Muscle of leg (tissue), 11 donors: ENCODE data around the gene SENP7. TPM values are rescaled to one million over a fixed set of nuclear protein-coding genes. Genes with fewer than 3 reads are reported as not detected.
"Not testable (repeated sequence)": the region's sequence is repeated elsewhere in the genome, so short reads cannot be mapped to it uniquely, and the experiment has no call there.

Experiments
- DNase-seq: peaks from one replicate; pipeline ENCODE4 v3.0.0; 2013
- H3K27ac ChIP-seq: one replicate; pipeline ENCODE4 v1.5.1; 2013; ENCODE audit warnings: mild to moderate bottlenecking, low read length, control low read depth
- H3K27me3 ChIP-seq: one replicate; pipeline ENCODE4 v1.6.1; 2013; ENCODE audit warnings: low read length; ENCODE audit not compliant: control insufficient read depth, insufficient read depth
- H3K36me3 ChIP-seq: one replicate; pipeline ENCODE4 v1.6.1; 2013; ENCODE audit warnings: low read length; ENCODE audit not compliant: control insufficient read depth, insufficient read depth
- H3K4me1 ChIP-seq: one replicate; pipeline ENCODE4 v1.6.1; 2013; ENCODE audit warnings: low read length; ENCODE audit not compliant: control insufficient read depth, insufficient read depth
- H3K4me3 ChIP-seq: one replicate; pipeline ENCODE4 v1.5.1; 2013; ENCODE audit warnings: low read length, control low read depth
- H3K9me3 ChIP-seq: replicated peaks from 2 replicates; pipeline ENCODE4 v1.6.1; 2013; ENCODE audit warnings: low read depth, low read length; ENCODE audit not compliant: control insufficient read depth
- WGBS: methylation state at CpG from one replicate; pipeline ENCODE4 v1.1.5; 2013; ENCODE audit warnings: missing lambda C conversion rate; ENCODE audit not compliant: insufficient coverage; 5-methylcytosine and 5-hydroxymethylcytosine counted together
- polyA plus RNA-seq, 8 donors: library from polyadenylated mRNA; unstranded; fragments of 120-200 nt; gene quantifications; one replicate each; pipeline versions ENCODE4 v1.2.1 to v1.2.3, GENCODE V29; 2013; ENCODE audit warnings: inconsistent platforms in 1 of 8, low replicate concordance in 1 of 8; ENCODE audit not compliant: insufficient read length in 8 of 8, insufficient read depth in 1 of 8
- total RNA-seq: library from RNA; stranded (reverse); fragments of 120-200 nt; gene quantifications from one replicate; pipeline ENCODE4 v1.2.4, GENCODE V29; 2013

SENP7 gene
- total and polyA plus RNA-seq, 9 donors: 24.3 to 44.6 (median 31.0) TPM

DNA sequence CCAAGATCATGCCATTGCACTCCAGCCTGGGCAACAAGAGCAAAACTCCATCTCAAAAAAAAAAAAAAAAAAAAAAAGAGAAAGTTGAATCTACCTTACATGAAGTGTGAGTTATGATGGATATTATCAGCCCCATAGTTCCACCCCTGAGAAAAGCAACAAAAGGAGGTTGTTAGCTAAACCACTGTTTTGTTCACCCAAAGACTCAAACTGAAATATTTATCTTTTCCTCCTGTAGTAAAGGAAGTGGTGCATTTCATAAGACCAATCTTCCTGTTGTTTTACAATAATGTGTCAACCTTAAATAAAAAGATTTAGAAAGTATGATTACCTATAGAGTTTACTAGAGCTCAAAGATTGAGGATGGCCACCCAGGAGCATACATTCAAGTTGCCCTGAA lies 29.9 kb upstream of the SENP7 start:
- no peaks in the 10 kb centered on the region for H3K9me3 ChIP-seq
- H3K4me3 ChIP-seq: no peak overlapping the region
- H3K27me3 ChIP-seq: no peaks in the 10 kb centered on the region
- H3K36me3 ChIP-seq: no peaks in the 10 kb centered on the region
- H3K27ac ChIP-seq: no peak overlapping the region
- H3K4me1 ChIP-seq: no peaks in the 10 kb centered on the region
- no peak for DNase-seq

DNA sequence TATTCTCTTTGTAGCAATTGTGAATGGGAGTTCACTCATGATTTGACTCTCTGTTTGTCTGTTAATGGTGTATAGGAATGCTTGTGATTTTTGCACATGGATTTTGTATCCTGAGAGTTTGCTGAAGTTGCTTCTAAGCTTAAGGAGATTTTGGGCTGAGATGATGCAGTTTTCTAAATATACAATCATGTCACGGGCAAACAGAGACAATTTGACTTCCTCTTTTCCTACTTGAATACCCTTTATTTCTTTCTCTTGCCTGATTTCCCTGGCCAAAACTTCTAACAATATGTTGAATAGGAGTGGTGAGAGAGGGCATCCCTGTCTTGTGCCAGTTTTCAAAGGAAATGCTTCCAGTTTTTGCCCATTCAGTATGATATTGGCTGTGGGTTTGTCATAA lies 23.9 kb upstream of the SENP7 start:
- H3K4me1 ChIP-seq, H3K4me3 ChIP-seq, H3K36me3 ChIP-seq, DNase-seq, H3K27ac ChIP-seq, H3K9me3 ChIP-seq, H3K27me3 ChIP-seq: not testable (repeated sequence)
- WGBS: no CpG with 5 or more reads among the region's 1 CpG

DNA sequence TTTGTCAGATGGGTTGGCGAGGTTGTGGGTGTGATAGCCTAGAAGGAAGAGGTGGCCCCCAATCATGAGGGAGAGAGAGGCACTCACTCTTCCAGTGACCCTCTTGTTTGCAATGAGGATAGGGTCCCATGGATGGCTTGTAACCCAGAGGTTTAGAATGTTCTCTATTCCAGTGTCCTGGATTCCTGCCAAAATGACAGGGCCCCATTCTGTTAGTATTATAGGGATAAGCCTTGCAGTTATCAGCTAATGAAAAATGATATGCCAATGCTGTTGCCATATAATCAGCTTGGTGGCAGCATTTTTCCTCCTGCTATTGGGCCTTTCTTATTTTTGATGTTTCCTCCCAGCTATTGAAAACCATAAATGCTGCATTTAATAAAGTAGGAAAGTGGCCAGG lies 23.3 kb upstream of the SENP7 start:
- H3K36me3 ChIP-seq: no peaks in the 10 kb centered on the region
- WGBS: 100% methylated on average over 1 of the region's 1 CpG

DNA sequence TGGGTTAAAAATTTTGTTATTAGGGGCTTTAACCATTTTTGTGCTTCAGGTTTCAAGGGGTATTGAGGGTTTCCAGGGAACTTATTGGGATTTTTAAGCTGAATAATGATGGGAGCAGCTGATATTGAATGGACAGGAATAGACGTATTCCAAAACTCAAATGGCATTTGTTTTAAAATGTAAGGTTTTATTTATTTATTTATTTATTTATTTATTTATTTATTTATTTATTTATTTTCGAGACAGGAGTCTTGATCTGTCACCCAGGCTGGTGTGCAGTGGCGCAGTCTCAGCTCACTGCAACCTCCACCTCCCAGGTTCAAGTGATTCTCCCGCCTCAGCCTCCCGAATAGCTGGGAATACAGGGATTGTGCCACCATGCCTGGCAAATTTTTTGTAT lies 22.2 kb upstream of the SENP7 start:
- H3K27ac ChIP-seq: no peak overlapping the region
- H3K4me1 ChIP-seq: no peaks in the 10 kb centered on the region
- H3K9me3 ChIP-seq: no peaks in the 10 kb centered on the region
- WGBS: no CpG with 5 or more reads among the region's 5 CpGs
- no peak overlapping the region for H3K4me3 ChIP-seq
- no peak for DNase-seq
- no peaks in the 10 kb centered on the region for H3K27me3 ChIP-seq
- no peaks in the 10 kb centered on the region for H3K36me3 ChIP-seq

More for the DNA sequence above, 23.3 kb upstream of the SENP7 start:
- Histone ChIP-seq H3K27ac (no peak overlapping the region), H3K9me3 (no peaks in the 10 kb centered on the region), H3K4me3 (no peak overlapping the region), H3K4me1 (no peaks in the 10 kb centered on the region), H3K27me3 (no peaks in the 10 kb centered on the region)
- no peak for DNase-seq

DNA sequence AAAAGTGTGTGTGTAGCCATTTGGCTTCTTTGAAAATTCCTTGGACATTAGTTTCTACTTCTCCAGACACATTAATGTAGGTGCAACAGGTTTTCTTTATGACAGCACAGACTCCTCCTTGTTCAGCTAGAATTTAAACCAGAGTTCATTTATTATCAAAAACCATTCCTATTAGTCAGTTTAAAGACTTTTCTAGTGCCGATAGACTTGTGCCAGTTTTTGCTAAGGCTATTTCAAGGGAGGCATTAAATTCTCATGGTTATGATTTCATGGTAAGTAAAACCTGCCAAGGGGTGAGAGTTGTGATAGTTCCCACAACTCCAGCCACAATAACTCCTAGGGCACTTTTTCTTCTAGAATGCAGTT lies 20.6 kb upstream of the SENP7 start:
- no peaks in the 10 kb centered on the region for H3K27me3 ChIP-seq
- DNase-seq: peak; percentile 3
- no peak overlapping the region for H3K4me3 ChIP-seq
- no peaks in the 10 kb centered on the region for H3K9me3 ChIP-seq
- no peak overlapping the region for H3K27ac ChIP-seq
- no peaks in the 10 kb centered on the region for H3K4me1 ChIP-seq
- WGBS: no CpG with 5 or more reads among the region's 1 CpG
- H3K36me3 ChIP-seq: no peaks in the 10 kb centered on the region

DNA sequence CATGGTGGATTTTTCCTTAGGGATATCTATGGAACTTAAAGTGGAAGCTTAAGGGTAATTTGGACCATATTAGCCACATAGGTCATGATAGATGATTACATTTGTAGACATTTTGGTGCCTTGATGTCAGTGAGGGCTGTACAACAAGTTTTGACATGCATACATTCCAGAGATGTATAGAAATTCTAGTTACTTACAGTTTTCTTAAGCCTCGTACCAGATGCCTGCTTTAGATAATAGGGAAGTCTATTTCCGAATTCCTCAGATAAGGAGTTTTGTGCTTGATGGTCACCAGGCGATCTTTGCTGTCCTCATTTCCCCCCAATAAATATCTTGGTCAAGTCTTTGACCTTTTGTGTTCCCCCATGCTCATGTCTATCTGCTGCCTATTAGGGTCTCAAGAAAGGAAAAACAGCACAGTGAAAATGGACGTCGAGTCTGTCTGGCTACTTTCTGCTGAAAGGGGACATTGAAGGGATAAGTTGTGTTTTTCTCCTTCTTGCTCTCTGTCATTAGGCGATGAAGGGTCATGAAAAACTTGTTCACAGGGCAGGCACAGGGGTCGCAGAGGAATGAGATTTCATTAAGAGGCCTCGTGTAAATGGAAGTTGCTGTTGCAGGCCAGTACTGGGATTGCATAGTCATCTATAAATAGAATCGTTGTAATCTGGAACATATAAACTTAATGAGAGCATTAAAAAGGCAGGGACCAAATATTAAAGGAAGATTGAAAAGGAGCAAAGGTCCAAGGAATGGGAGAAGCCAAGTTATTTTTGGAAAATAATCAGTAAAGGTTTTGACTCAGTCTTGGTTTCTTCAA lies 20.0 kb upstream of the SENP7 start:
- Histone ChIP-seq H3K9me3 (no peaks in the 10 kb centered on the region), H3K27ac (no peak overlapping the region), H3K4me1 (no peaks in the 10 kb centered on the region), H3K4me3 (no peak overlapping the region), H3K36me3 (no peaks in the 10 kb centered on the region), H3K27me3 (no peaks in the 10 kb centered on the region)
- DNase-seq: peak; percentile 17
- WGBS: 48% methylated on average over 3 of the region's 9 CpGs

DNA sequence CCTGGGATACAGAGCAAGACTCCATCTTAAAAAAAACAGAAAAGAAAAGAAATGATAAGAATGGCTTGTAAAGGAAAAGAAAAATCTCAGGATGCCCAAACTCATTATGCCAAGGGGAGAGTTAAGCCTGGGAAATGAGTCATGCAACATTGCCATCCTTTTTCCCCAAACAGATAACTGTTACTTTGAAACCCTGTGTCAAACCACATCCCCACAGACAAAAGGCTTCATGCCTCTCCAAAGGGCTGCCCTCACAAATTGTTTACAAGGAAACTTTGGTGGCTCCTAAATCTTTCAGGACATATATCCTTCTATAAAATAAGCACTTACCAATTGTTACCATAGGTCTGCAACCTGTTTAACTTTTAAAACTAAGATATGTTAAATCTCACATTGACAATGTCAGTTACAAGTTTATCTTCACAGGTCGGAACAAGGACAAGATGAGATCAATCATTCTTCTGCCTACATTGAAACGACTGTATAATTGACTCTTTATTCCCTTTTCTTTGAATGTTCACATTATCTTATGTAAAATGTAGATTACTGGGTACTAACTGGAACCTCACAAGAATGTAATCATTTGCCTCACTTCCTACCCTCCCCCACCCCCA lies 18.6 kb upstream of the SENP7 start:
- Histone ChIP-seq H3K4me1 (no peaks in the 10 kb centered on the region), H3K9me3 (no peaks in the 10 kb centered on the region), H3K4me3 (no peak overlapping the region), H3K36me3 (no peaks in the 10 kb centered on the region), H3K27me3 (no peaks in the 10 kb centered on the region), H3K27ac (no peak overlapping the region)
- DNase-seq: no peak
- no CpG with 5 or more reads among the region's 2 CpGs for WGBS

DNA sequence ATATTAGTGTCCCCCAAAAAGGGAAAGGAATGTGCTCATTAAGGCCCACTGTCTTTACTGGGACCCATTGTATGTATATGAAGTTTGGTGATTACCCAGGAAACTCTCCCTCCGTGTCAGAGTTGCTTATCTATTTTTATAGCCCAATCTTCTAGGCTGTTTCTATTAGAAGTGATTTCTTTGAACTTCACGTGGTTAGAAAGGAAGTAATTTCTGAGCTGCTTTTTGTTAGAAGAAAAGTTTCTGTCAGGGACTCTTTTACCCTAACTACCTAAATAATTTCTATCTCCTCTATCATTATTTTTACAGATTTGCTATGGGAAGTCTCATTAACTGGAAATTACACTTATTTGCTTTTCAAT lies 17.7 kb upstream of the SENP7 start:
- H3K27ac ChIP-seq: no peak overlapping the region
- H3K27me3 ChIP-seq: no peaks in the 10 kb centered on the region
- no peak for DNase-seq
- no peak overlapping the region for H3K4me3 ChIP-seq
- no peaks in the 10 kb centered on the region for H3K36me3 ChIP-seq
- no peaks in the 10 kb centered on the region for H3K9me3 ChIP-seq
- H3K4me1 ChIP-seq: no peaks in the 10 kb centered on the region
- WGBS: no CpG with 5 or more reads among the region's 2 CpGs

DNA sequence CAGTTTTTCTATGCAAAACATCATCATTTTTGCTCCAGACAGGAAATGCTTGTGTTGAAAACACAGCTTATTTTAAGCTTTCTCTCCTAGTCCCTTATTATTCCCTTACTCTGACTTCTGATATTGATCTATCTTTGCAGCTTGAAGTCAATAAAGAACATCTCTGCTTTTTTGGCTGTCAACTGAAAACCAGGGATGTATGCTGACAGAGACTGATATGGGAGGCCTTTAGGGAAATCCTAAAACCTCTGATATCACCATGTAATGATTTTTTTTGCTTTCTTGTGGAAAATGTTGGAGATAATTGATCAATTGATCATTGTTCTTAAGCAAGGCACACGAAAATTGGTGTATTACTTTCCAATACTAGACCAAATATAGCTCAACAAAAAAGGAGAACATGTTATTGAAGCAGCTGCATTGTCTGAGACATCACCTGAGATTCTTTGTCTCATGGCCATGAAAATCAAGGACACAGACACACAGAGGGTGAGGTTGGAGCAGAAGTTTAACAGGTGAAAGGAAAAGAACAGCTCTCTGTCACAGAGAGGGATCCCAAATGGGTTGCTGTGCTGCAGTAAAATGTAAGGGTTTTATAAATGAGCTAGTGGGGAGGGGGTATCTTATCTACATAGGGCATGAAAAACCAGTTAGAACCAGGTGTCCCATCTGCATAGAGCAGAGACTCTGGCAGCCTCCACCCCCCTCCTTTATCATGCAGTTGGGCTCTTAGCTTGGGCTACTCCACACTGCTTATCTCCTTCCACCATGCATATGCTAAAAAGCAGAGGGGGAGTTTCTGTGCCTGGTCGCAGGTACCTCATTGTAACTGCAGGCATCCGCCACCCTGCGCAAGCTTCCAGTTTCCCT lies 17.0 kb upstream of the SENP7 start:
- H3K27ac ChIP-seq: no peak overlapping the region
- H3K4me1 ChIP-seq: no peaks in the 10 kb centered on the region
- DNase-seq: no peak
- no peaks in the 10 kb centered on the region for H3K9me3 ChIP-seq
- H3K27me3 ChIP-seq: no peaks in the 10 kb centered on the region
- no peaks in the 10 kb centered on the region for H3K36me3 ChIP-seq
- no CpG with 5 or more reads among the region's 4 CpGs for WGBS
- no peak overlapping the region for H3K4me3 ChIP-seq

DNA sequence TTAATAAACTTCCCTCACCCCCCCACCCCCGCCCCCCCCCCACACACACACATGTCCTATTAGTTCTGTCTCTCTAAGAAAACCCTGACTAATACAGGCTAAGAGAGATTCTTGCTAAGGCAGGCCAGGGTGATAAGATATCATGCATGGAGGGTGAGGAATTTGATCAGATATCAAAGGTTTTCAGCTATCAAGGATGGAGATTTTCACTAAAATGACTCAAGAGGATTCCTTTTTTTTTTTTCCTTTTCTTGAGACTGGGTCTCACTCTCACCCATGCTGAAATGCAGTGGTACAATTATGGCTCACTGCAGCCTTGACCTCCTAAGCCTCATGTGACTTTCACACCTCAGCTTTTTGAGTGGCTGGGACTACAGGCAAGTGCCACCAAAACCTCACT lies 14.9 kb upstream of the SENP7 start:
- DNase-seq: no peak
- no peaks in the 10 kb centered on the region for H3K36me3 ChIP-seq
- H3K4me3 ChIP-seq: no peak overlapping the region

More for the DNA sequence above, 14.9 kb upstream of the SENP7 start:
- no peak overlapping the region for H3K27ac ChIP-seq
- no CpG with 5 or more reads among the region's 1 CpG for WGBS
- no peaks in the 10 kb centered on the region for H3K9me3 ChIP-seq
- H3K4me1 ChIP-seq: no peaks in the 10 kb centered on the region
- H3K27me3 ChIP-seq: no peaks in the 10 kb centered on the region
